Mesendoderm (in vitro differentiated cells): ENCODE data around the gene MAPK6.

Experiments used
- DNase-seq: peaks from one replicate; pipeline ENCODE4 v3.0.0; 2013
- H2AK5ac ChIP-seq: 2 replicates; pipeline ENCODE4 v1.6.1; 2013; ENCODE audit warnings: low read length, inconsistent platforms
- H2BK120ac ChIP-seq: 2 replicates; pipeline ENCODE4 v1.6.1; 2013; ENCODE audit warnings: low read depth, mild to moderate bottlenecking, low read length, moderate library complexity, mixed read lengths
- H2BK15ac ChIP-seq: replicated peaks from 2 replicates; pipeline ENCODE4 v1.6.1; 2013; ENCODE audit warnings: low read depth, mild to moderate bottlenecking, moderate library complexity
- H2BK5ac ChIP-seq: 2 replicates; pipeline ENCODE4 v1.6.1; 2013; ENCODE audit warnings: low read length, inconsistent platforms
- H3K18ac ChIP-seq: 2 replicates; pipeline ENCODE4 v1.6.1; 2013; ENCODE audit warnings: mild to moderate bottlenecking, low read length, mixed read lengths
- H3K23ac ChIP-seq: one replicate; pipeline ENCODE4 v1.6.1; 2013; ENCODE audit warnings: low read length
- H3K27ac ChIP-seq: 2 replicates; pipeline ENCODE4 v1.5.1; 2013; ENCODE audit warnings: low read depth, mild to moderate bottlenecking, inconsistent platforms, low read length, moderate library complexity
- H3K27me3 ChIP-seq: 2 replicates; pipeline ENCODE4 v1.6.1; 2013; ENCODE audit warnings: low read length, control low read depth, mild to moderate bottlenecking, inconsistent platforms; ENCODE audit not compliant: insufficient read depth, poor library complexity
- H3K36me3 ChIP-seq: 2 replicates; pipeline ENCODE4 v1.6.1; 2013; ENCODE audit warnings: low read length, inconsistent platforms; ENCODE audit not compliant: control insufficient read depth, insufficient read depth
- H3K4ac ChIP-seq: one replicate; pipeline ENCODE4 v1.6.1; 2013; ENCODE audit warnings: low read depth, mild to moderate bottlenecking, low read length, moderate library complexity
- H3K4me1 ChIP-seq: 2 replicates; pipeline ENCODE4 v1.6.1; 2013; ENCODE audit warnings: low read depth, low read length, inconsistent platforms; ENCODE audit not compliant: control insufficient read depth
- H3K4me2 ChIP-seq: 2 replicates; pipeline ENCODE4 v1.6.1; 2013; ENCODE audit warnings: low read length
- H3K4me3 ChIP-seq: 2 replicates; pipeline ENCODE4 v1.5.1; 2013; ENCODE audit warnings: mild to moderate bottlenecking, low read length
- H3K56ac ChIP-seq: one replicate; pipeline ENCODE4 v1.6.1; 2013; ENCODE audit warnings: low read length
- H3K79me1 ChIP-seq: 2 replicates; pipeline ENCODE4 v1.6.1; 2013; ENCODE audit warnings: low read length, inconsistent platforms
- H3K79me2 ChIP-seq: 2 replicates; pipeline ENCODE4 v1.6.1; 2013; ENCODE audit warnings: mild to moderate bottlenecking, low read length; ENCODE audit not compliant: control insufficient read depth, insufficient read depth
- H3K9ac ChIP-seq: 2 replicates; pipeline ENCODE4 v1.6.1; 2013; ENCODE audit warnings: low read length, inconsistent platforms
- H4K5ac ChIP-seq: one replicate; pipeline ENCODE4 v1.6.1; 2013; ENCODE audit warnings: low read length
- H4K8ac ChIP-seq: one replicate; pipeline ENCODE4 v1.6.1; 2013; ENCODE audit warnings: low read depth, mild to moderate bottlenecking, control low read depth, low read length, moderate library complexity
- WGBS: extraction: QIAGEN DNeasy Blood & Tissue Kit; methylation state at CpG from one replicate; pipeline ENCODE4 v1.1.7; 2013; ENCODE audit warnings: low lambda C conversion rate, missing lambda C conversion rate; ENCODE audit not compliant: insufficient coverage; ENCODE audit errors: extremely low coverage; 5-methylcytosine and 5-hydroxymethylcytosine counted together

Gene MAPK6

DNA sequence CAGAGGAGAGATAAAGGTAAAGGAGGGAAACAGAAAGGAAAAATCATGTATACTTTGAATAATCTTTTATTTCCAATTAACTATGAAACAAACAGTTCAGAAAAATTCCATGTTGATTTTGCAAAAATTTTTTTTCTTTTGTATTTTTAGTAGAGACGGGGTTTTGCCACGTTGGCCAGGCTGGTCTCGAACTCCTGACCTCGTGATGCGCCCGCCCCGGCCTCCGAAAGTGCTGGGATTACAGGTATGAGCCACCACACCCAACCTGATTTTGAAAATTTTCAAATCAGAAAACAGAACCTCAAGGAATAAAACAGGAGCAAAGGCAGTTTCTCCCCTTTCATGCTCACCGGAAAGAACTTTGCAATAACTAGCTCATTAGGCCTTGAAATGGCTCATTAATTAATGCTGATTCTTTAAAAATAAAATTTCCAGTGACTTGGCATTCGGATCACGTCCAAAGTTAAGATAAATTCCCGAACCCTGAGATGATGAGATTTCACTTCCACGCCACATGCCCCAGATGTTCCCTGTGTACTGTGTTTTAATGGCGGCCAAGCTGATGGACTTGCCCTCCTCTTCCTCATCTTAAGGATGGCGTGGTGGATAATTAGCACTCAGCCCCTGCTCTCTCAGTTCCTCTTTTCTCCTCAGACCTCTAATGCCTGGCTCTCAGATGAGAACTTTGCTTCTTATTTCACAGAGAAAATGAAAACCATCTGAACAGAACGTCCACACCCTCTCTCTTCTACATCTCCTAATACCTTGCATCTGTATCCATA, 82.7 kb downstream of the MAPK6 start:
- no peaks in the 10 kb centered on the region for H3K27me3 ChIP-seq
- H2BK15ac ChIP-seq, result no peak overlapping the region
- H3K4me2 ChIP-seq, result no peak overlapping the region
- H3K18ac ChIP-seq, result no peak overlapping the region
- H2BK120ac ChIP-seq, result no peak overlapping the region
- no peak for DNase-seq
- H3K36me3 ChIP-seq, result no peaks in the 10 kb centered on the region
- H3K4me3 ChIP-seq, result no peak overlapping the region
- no peaks in the 10 kb centered on the region for H3K4me1 ChIP-seq
- H2AK5ac ChIP-seq, result no peak overlapping the region
- no peaks in the 10 kb centered on the region for H3K79me2 ChIP-seq
- no peak overlapping the region for H3K4ac ChIP-seq
- H4K5ac ChIP-seq, result no peak overlapping the region
- no peak overlapping the region for H3K23ac ChIP-seq
- H4K8ac ChIP-seq, result no peak overlapping the region
- no peak overlapping the region for H3K27ac ChIP-seq
- H2BK5ac ChIP-seq, result no peak overlapping the region
- H3K56ac ChIP-seq, result no peak overlapping the region
- no peak overlapping the region for H3K9ac ChIP-seq
- WGBS, result no CpG with 5 or more reads among the region's 16 CpGs
- H3K79me1 ChIP-seq, result no peaks in the 10 kb centered on the region

DNA sequence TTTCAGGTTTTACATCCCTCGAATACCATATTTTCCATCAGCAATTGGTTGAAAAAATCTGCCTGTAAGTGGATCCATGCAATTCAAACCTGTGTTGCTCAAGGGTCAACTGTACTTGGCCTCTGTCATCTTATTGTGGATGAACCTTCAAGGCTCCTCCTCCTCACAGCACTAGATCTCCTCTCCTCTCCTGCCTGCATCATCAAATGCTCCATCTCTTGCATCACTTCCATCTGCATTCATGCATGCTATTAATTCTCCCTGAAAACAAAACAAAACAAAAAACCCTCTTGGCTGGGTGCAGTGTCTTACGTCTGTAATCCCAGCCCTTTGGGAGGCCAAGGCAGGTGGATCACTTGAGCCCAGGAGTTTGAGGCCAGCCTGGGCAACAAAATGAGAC, 83.4 kb downstream of the MAPK6 start:
- no peaks in the 10 kb centered on the region for H3K4me1 ChIP-seq
- no peak overlapping the region for H3K4me3 ChIP-seq
- H3K18ac ChIP-seq, result no peak overlapping the region
- H3K79me2 ChIP-seq, result no peaks in the 10 kb centered on the region
- H4K5ac ChIP-seq, result no peak overlapping the region
- no peaks in the 10 kb centered on the region for H3K79me1 ChIP-seq
- no peak overlapping the region for H3K56ac ChIP-seq
- no peak overlapping the region for H3K27ac ChIP-seq
- no peak overlapping the region for H2BK5ac ChIP-seq
- H3K27me3 ChIP-seq, result no peaks in the 10 kb centered on the region
- no peak overlapping the region for H2BK120ac ChIP-seq
- H3K9ac ChIP-seq, result no peak overlapping the region
- WGBS, result no CpG with 5 or more reads among the region's 2 CpGs
- H3K23ac ChIP-seq, result no peak overlapping the region
- no peak overlapping the region for H3K4me2 ChIP-seq
- peak; percentile 57 for DNase-seq
- H2AK5ac ChIP-seq, result no peak overlapping the region
- H3K4ac ChIP-seq, result no peak overlapping the region
- no peaks in the 10 kb centered on the region for H3K36me3 ChIP-seq
- no peak overlapping the region for H2BK15ac ChIP-seq
- no peak overlapping the region for H4K8ac ChIP-seq

DNA sequence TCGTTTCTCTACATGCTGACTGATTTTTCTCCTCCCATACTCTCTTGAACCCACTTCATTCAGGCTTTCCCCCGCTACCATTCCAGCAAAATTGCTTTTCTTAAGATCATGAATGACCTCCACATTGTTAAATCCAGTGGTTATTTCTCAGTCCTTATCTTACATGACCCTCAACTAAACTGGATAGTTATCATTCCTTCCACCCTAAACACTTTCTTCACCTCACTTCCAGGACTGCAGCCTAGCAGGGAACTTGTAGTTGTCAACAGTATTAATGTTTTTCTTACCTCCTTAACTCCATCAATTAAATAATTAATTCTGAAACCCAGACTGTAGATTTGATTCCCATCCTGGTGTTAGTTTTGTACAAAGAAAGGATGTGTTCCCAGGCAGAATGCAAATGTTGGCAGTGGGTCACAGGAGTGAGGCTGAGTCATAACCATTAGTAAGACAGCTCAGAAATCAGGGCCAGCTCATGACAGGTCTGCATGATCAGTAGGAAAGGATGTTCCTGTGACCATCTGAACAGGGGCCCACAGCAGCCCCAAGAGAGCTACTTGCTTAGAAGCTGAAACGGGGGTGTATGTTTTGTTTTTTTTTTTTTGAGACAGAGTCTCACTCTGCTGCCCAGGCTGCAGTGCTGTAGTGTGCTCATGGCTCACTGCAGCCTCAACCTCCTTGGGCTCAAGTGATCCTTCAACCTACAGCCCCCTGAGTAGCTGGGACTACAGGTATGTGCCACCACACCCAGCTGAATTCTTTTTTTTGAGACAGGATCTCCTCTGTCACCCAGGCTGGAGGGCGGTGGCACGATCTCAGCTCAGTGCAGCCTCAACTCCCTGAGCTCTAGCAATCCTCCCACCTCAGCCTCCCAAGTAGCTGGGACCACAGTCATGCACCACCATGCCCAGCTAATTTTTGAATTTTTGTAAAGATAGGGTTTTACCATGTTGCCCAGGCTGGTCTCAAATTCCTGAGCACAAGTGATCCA, 84.5 kb downstream of the MAPK6 start:
- Histone ChIP-seq H3K27ac (no peak overlapping the region), H3K4me1 (no peaks in the 10 kb centered on the region), H2BK5ac (no peak overlapping the region), H3K4ac (no peak overlapping the region), H3K79me2 (no peaks in the 10 kb centered on the region), H3K56ac (no peak overlapping the region), H3K36me3 (no peaks in the 10 kb centered on the region), H2BK120ac (no peak overlapping the region), H2AK5ac (no peak overlapping the region), H2BK15ac (no peak overlapping the region), H3K18ac (no peak overlapping the region), H3K4me2 (no peak overlapping the region), H3K27me3 (no peaks in the 10 kb centered on the region), H3K4me3 (no peak overlapping the region), H4K5ac (no peak overlapping the region), H3K79me1 (no peaks in the 10 kb centered on the region), H3K9ac (no peak overlapping the region), H3K23ac (no peak overlapping the region), H4K8ac (no peak overlapping the region)
- no CpG with 5 or more reads among the region's 5 CpGs for WGBS
- DNase-seq, result peak; percentile 70

DNA sequence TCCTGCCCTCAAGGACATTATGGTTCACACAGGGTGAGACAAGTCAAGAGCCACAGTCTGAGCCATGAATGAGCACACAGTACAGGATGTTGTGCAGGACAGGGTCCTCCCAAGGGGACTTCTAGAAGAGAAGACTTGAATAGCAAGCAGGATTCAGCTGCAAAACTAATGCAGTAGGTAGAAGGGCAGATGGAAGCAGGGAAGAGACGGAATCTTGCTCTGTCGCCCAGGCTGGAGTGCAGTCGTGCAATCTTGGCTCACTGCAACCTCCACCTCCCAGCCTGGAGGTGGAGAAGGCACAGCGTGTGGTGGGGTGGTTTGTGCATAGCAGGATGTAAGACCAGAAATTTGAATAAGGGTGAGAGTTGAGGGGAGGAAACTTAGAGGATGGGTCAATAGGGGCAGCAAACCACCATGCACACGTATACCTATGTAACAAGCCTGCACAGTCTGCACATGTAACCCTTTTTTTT, 85.5 kb downstream of the MAPK6 start:
- no peak for DNase-seq
- WGBS, result no CpG with 5 or more reads among the region's 5 CpGs

DNA sequence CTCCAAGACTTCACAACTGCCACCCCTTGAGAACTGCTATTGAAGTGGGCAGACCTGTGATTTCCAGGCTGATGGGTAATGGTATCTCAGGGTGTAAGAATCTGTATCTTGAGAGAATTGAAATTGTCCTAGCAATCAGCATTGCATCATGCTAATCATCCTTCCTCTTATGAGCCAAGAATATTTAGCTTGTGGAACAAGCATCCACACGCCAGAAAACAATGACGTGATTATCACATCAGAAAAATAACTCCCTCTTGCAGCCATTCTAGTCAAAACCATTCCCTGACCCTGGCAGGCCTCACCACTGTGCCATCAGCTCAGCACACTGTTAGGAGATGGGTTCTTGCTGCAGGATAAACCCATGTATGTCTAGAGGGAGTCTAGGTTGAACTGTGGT, 86.8 kb downstream of the MAPK6 start:
- Histone ChIP-seq H3K79me2 (no peaks in the 10 kb centered on the region), H2BK120ac (no peak overlapping the region), H3K56ac (no peak overlapping the region), H3K18ac (no peak overlapping the region), H3K27me3 (no peaks in the 10 kb centered on the region), H3K4ac (no peak overlapping the region), H2BK5ac (no peak overlapping the region), H3K4me2 (no peak overlapping the region), H3K79me1 (no peaks in the 10 kb centered on the region), H3K23ac (no peak overlapping the region), H4K5ac (no peak overlapping the region), H3K27ac (no peak overlapping the region), H3K4me3 (no peak overlapping the region), H3K9ac (no peak overlapping the region), H2AK5ac (no peak overlapping the region), H4K8ac (no peak overlapping the region), H2BK15ac (no peak overlapping the region), H3K4me1 (peaks cover 8% of the 10 kb centered on the region), H3K36me3 (no peaks in the 10 kb centered on the region)
- no peak for DNase-seq
- WGBS, result no CpG with 5 or more reads among the region's 2 CpGs

More for the DNA sequence above, 85.5 kb downstream of the MAPK6 start:
- H4K5ac ChIP-seq, result no peak overlapping the region
- H3K27ac ChIP-seq, result no peak overlapping the region
- no peaks in the 10 kb centered on the region for H3K79me1 ChIP-seq
- H2AK5ac ChIP-seq, result no peak overlapping the region
- H3K18ac ChIP-seq, result no peak overlapping the region
- no peak overlapping the region for H3K56ac ChIP-seq
- no peak overlapping the region for H2BK5ac ChIP-seq
- H2BK15ac ChIP-seq, result no peak overlapping the region
- H3K9ac ChIP-seq, result no peak overlapping the region
- H3K4ac ChIP-seq, result no peak overlapping the region
- no peaks in the 10 kb centered on the region for H3K79me2 ChIP-seq
- no peak overlapping the region for H3K4me2 ChIP-seq
- H3K23ac ChIP-seq, result no peak overlapping the region
- no peaks in the 10 kb centered on the region for H3K27me3 ChIP-seq
- no peak overlapping the region for H4K8ac ChIP-seq
- no peaks in the 10 kb centered on the region for H3K36me3 ChIP-seq
- no peak overlapping the region for H3K4me3 ChIP-seq
- no peak overlapping the region for H2BK120ac ChIP-seq
- peaks cover 6% of the 10 kb centered on the region for H3K4me1 ChIP-seq
